Naive thymus-derived CD4-positive, alpha-beta T cell (primary cell): ENCODE data around the gene SLC45A3. TPM values are rescaled to one million over a fixed set of nuclear protein-coding genes. Genes with fewer than 3 reads are reported as not detected.
A peak's percentile ranks its signal among the peaks of the same experiment; 100 is the strongest.

ENCODE experiments used
- ATAC-seq: fragments of 150-1000 bp; cut with Tn5 transposase; 2 replicates; pipeline ENCODE4 v1.10.0; 2021; ENCODE audit warnings: mild to moderate bottlenecking, moderate library complexity
- CTCF ChIA-PET: fragments of 350-600 bp; sonication (Branson Sonifier 250); formaldehyde crosslinking; loops from one replicate; lab custom pipeline; 2021; ENCODE audit warnings: antibody characterized with exemption; lab: Charles Lee
- POLR2A ChIA-PET: fragments of 350-600 bp; sonication (Branson Sonifier 250); formaldehyde crosslinking; loops from one replicate; lab custom pipeline; 2021; ENCODE audit warnings: antibody characterized with exemption, inconsistent platforms; lab: Charles Lee
- DNase-seq, 9 donors: peaks; one replicate each; pipeline versions ENCODE4 v3.0.0 to v3.0.0-alpha.2; 2020 to 2022; ENCODE audit warnings: mixed read lengths in 1 of 9
- H3K27ac ChIP-seq: one replicate; pipeline ENCODE4 v1.7.0; 2013; ENCODE audit warnings: mild to moderate bottlenecking, low read depth, low read length, moderate library complexity
- H3K27me3 ChIP-seq, 2 donors: one replicate each; pipeline ENCODE4 v1.7.0; 2013; ENCODE audit warnings: low read length in 2 of 2, mild to moderate bottlenecking in 2 of 2, moderate library complexity in 2 of 2; ENCODE audit not compliant: control insufficient read depth in 2 of 2, insufficient read depth in 2 of 2
- H3K36me3 ChIP-seq, 3 experiments: 1 replicate in 2 of 3; 2 replicates in 1 of 3; pipeline ENCODE4 v1.7.0; 2013; ENCODE audit warnings: low read length in 3 of 3, mild to moderate bottlenecking in 3 of 3, moderate library complexity in 1 of 3; ENCODE audit not compliant: insufficient read depth in 3 of 3, control insufficient read depth in 2 of 3
- H3K4me1 ChIP-seq, 2 donors: one replicate each; pipeline ENCODE4 v1.7.0; 2013; ENCODE audit warnings: low read length in 2 of 2, mild to moderate bottlenecking in 2 of 2, moderate library complexity in 1 of 2; ENCODE audit not compliant: control insufficient read depth in 2 of 2, insufficient read depth in 2 of 2
- H3K4me3 ChIP-seq: 2 replicates; pipeline ENCODE4 v1.7.0; 2013; ENCODE audit warnings: mild to moderate bottlenecking, low read length
- H3K9me3 ChIP-seq, 3 experiments: 1 replicate in 2 of 3; 2 replicates in 1 of 3; pipeline ENCODE4 v1.7.0; 2013; ENCODE audit warnings: low read length in 3 of 3; ENCODE audit not compliant: control insufficient read depth in 2 of 3
- H3K27ac Mint-ChIP-seq, 9 donors: one replicate each; pipeline ENCODE4 v1.8.0; 2020 to 2022; ENCODE audit warnings: mixed read lengths in 9 of 9, mild to moderate bottlenecking in 8 of 9, moderate library complexity in 5 of 9, inconsistent platforms in 2 of 9
- H3K27me3 Mint-ChIP-seq, 5 donors: one replicate each; pipeline ENCODE4 v1.8.0; 2021 to 2022; ENCODE audit warnings: mixed read lengths in 5 of 5, mild to moderate bottlenecking in 1 of 5
- H3K36me3 Mint-ChIP-seq, 5 donors: one replicate each; pipeline ENCODE4 v1.8.0; 2020 to 2022; ENCODE audit warnings: mixed read lengths in 5 of 5, mild to moderate bottlenecking in 3 of 5, inconsistent platforms in 1 of 5
- H3K4me1 Mint-ChIP-seq, 7 donors: one replicate each; pipeline ENCODE4 v1.8.0; 2020 to 2022; ENCODE audit warnings: mixed read lengths in 7 of 7, mild to moderate bottlenecking in 3 of 7, inconsistent platforms in 1 of 7
- H3K4me3 Mint-ChIP-seq, 10 donors: one replicate each; pipeline ENCODE4 v1.8.0; 2020 to 2022; ENCODE audit warnings: mild to moderate bottlenecking in 10 of 10, mixed read lengths in 10 of 10, moderate library complexity in 6 of 10, inconsistent platforms in 2 of 10
- H3K9me3 Mint-ChIP-seq, 11 donors: one replicate each; pipeline ENCODE4 v1.8.0; 2020 to 2022; ENCODE audit warnings: mixed read lengths in 11 of 11, mild to moderate bottlenecking in 4 of 11, inconsistent platforms in 1 of 11, moderate library complexity in 1 of 11
- intact Hi-C, 2 donors: fragments of 100-400 bp; cut with micrococcal nuclease; formaldehyde crosslinking; loops; one replicate each; pipeline ENCODE4 v1.15.1; 2023
- polyA plus RNA-seq, 2 donors: library from polyadenylated mRNA; unstranded; fragments of 300-500 nt; fragmentation: Illumina TruSeq; gene quantifications; one replicate each; pipeline ENCODE4 v1.2.3, GENCODE V29; 2021
- total RNA-seq, 6 experiments: library from RNA in 5 of 6; stranded (reverse) in 5 of 6; gene quantifications; 1 replicate in 5 of 6; 2 replicates in 1 of 6; pipeline ENCODE4 v1.2.3 and lab custom pipeline; 2021 to 2026

SLC45A3 gene
- total and polyA plus RNA-seq, 7 experiments from 2014 or later, result 0.10 to 8.7 (median 0.54) TPM; not detected in 2

DNA sequence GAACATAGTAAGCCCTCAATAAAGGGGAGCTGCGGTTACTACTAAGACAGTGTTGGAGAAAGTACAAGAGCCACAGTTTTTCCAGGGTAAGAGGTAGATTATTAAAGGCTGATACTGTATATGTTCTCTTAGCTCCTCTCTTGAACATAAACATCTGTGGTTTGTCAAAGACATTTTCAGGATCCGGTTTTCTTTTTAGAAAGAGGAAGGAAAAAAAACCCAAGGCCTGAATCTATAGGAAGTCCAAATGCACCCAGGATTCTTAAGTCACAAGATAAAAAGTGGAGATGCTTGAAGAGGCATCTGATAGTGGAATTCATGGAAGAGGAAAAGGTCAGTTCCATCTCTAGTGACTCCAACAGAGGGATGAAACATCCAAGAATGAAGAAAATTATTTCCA, 24.6 kb upstream of the SLC45A3 start:
- Histone ChIP-seq H3K36me3 (peaks cover 0 to 9% (median 0%) of the 10 kb centered on the region in 3 experiments), H3K4me3 (no peak overlapping the region), H3K4me1 (no peaks in the 10 kb centered on the region), H3K9me3 (no peaks in the 10 kb centered on the region), H3K27me3 (no peaks in the 10 kb centered on the region), H3K27ac (no peak overlapping the region)
- POLR2A ChIA-PET, result no interaction called here
- Mint-ChIP-seq H3K36me3 (peaks cover 0 to 20% (median 11%) of the 10 kb centered on the region in 5 donors), H3K4me3 (no peak overlapping the region), H3K4me1 (peaks cover 0 to 28% (median 15%) of the 10 kb centered on the region in 7 donors), H3K27me3 (no peaks in the 10 kb centered on the region), H3K27ac (peak overlapping the region in 1 of 9 donors; percentile 72), H3K9me3 (no peaks in the 10 kb centered on the region)
- DNase-seq, result no peak
- CTCF ChIA-PET, result no interaction called here
- intact Hi-C loops, result no loop called here
- no peak for ATAC-seq

DNA sequence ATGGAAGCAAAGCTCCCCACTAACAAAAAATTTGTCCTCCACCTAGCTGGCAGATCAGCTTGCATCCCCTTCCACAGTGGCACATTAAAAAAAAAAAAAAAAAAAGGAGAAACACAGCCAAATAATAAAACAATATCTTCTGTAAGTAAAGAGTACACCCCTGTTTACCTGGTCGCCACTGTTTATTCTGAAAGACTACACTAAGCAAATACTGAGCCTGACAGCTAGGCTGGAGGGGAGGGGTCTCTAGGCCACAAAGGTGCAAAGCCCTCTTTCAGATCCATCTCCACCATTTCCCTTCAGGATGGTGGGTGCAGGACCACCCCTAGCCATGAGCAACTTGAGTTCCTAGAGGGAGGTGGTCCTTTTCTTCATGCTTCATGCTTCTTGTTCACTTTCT, 22.8 kb upstream of the SLC45A3 start:
- H3K4me3 Mint-ChIP-seq, result no peak overlapping the region
- H3K36me3 ChIP-seq, result no peaks in the 10 kb centered on the region
- peaks cover 0 to 20% (median 10%) of the 10 kb centered on the region in 5 donors for H3K36me3 Mint-ChIP-seq
- ChIA-PET POLR2A (interaction anchor here (0.6 kb wide), 2 partner anchors 64 to 1304 kb away, joined by 3 to 5 read pairs; no protein-coding TSS in a partner anchor), CTCF (interaction anchor here (0.9 to 1.2 kb wide), 2 partner anchors 9 to 26 kb away, joined by 3 read pairs; no protein-coding TSS in a partner anchor)
- no peaks in the 10 kb centered on the region for H3K9me3 Mint-ChIP-seq
- H3K27ac ChIP-seq, result no peak overlapping the region
- DNase-seq, result no peak
- H3K27ac Mint-ChIP-seq, result peak overlapping the region in 4 of 9 donors; percentile 5 to 64 (median 34)
- H3K27me3 ChIP-seq, result no peaks in the 10 kb centered on the region
- intact Hi-C loops, result no loop called here
- H3K9me3 ChIP-seq, result no peaks in the 10 kb centered on the region
- no peaks in the 10 kb centered on the region for H3K27me3 Mint-ChIP-seq
- ATAC-seq, result no peak
- peaks cover 0 to 28% (median 13%) of the 10 kb centered on the region in 7 donors for H3K4me1 Mint-ChIP-seq
- H3K4me3 ChIP-seq, result no peak overlapping the region
- H3K4me1 ChIP-seq, result no peaks in the 10 kb centered on the region

DNA sequence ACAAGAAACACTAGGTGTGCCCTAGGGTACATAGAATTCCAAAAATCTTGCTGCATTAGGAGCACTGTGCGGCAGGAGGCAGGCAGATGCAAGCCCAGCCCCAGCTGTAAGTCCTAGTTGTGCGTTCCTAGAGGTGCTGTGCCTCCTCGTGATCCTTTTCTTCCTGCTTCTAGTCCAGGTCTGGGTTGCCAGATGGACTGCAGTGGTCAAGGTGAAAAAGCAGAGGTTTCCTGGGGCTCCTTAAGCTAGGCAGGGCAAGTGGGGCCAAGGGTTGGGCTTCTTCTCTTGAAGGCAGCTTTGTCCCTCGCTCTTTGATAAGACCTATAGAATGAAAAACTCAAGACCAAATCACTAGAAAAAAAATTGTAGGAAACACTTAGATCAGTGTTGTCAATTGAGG, 21.6 kb upstream of the SLC45A3 start:
- ChIA-PET POLR2A (no interaction called here), CTCF (interaction anchor here (1.1 kb wide), 1 partner anchor 44 kb away, joined by 4 read pairs; no protein-coding TSS in a partner anchor)
- DNase-seq, result no peak
- Histone ChIP-seq H3K4me3 (no peak overlapping the region), H3K4me1 (no peaks in the 10 kb centered on the region), H3K27me3 (no peaks in the 10 kb centered on the region), H3K9me3 (no peaks in the 10 kb centered on the region), H3K36me3 (no peaks in the 10 kb centered on the region), H3K27ac (no peak overlapping the region)
- peaks cover 0 to 21% (median 12%) of the 10 kb centered on the region in 7 donors for H3K4me1 Mint-ChIP-seq
- no peak for ATAC-seq
- H3K27me3 Mint-ChIP-seq, result peaks cover 2 to 10% (median 5%) of the 10 kb centered on the region in 5 donors
- peak overlapping the region in 1 of 9 donors; percentile 5 for H3K27ac Mint-ChIP-seq
- intact Hi-C loops, result no loop called here
- H3K9me3 Mint-ChIP-seq, result no peaks in the 10 kb centered on the region
- no peak overlapping the region for H3K4me3 Mint-ChIP-seq
- H3K36me3 Mint-ChIP-seq, result peaks cover 0 to 18% (median 10%) of the 10 kb centered on the region in 5 donors

DNA sequence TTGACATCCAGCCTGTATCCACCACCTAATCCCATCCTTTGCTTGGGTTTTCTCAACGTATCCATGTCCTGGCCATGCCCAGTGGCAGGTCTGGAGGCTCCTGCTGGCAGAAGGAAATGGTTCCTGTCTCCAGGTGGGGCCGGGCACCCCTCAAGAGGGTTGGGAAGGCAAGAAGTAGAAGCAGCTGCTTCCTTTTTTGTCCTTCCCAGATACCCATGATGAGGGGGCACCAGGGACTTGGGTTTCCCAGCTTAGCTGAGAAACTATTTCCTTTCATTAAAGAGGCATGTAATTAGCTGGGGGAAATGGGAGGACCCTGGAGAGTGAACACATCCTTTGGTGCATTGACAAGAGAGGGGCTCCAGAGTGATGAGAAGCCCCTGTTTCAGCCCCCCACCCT, 21.1 kb upstream of the SLC45A3 start:
- intact Hi-C loops, result no loop called here
- Mint-ChIP-seq H3K27ac (no peak overlapping the region), H3K4me1 (peaks cover 0 to 16% (median 8%) of the 10 kb centered on the region in 7 donors), H3K36me3 (peaks cover 0 to 15% (median 5%) of the 10 kb centered on the region in 5 donors), H3K4me3 (no peak overlapping the region), H3K9me3 (no peaks in the 10 kb centered on the region), H3K27me3 (peaks cover 4 to 15% (median 9%) of the 10 kb centered on the region in 5 donors)
- ATAC-seq (no peak), DNase-seq (no peak)
- Histone ChIP-seq H3K27me3 (no peaks in the 10 kb centered on the region), H3K4me3 (no peak overlapping the region), H3K27ac (no peak overlapping the region), H3K9me3 (no peaks in the 10 kb centered on the region), H3K36me3 (no peaks in the 10 kb centered on the region), H3K4me1 (no peaks in the 10 kb centered on the region)
- POLR2A ChIA-PET, result no interaction called here
- CTCF ChIA-PET, result interaction anchor here (1.1 kb wide), 1 partner anchor 43 kb away, joined by 4 read pairs; no protein-coding TSS in a partner anchor

DNA sequence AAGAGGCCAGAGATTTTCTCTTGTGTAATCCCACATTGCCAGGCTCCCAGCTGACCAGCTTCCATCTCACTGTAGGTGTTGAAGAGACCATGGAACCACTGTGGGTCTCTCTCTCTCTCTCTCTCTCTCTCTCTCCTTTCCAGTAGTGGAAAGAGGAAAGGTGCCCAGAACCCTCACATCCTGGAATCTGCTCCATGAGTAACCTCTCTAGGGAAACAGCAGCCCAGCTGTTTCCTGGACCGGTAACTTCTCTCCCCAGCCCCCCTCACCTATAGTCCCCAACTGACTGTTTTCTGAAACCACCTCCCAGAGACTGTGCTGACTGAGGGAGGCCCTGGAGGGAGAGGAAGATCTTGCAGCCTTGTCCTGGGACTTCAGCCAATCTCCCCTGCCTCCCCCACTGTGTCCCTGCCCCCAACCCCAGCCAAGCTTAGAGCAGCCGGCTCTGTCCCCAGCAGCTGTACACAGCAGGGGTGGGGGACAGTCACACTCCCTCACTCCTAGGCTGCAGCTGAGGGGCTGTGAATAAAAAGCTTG, 20.6 kb upstream of the SLC45A3 start:
- Mint-ChIP-seq H3K4me3 (no peak overlapping the region), H3K4me1 (peaks cover 0 to 16% (median 8%) of the 10 kb centered on the region in 7 donors), H3K27ac (peak overlapping the region in 1 of 9 donors; percentile 32), H3K36me3 (peaks cover 0 to 15% (median 5%) of the 10 kb centered on the region in 5 donors), H3K27me3 (peaks cover 4 to 19% (median 12%) of the 10 kb centered on the region in 5 donors), H3K9me3 (no peaks in the 10 kb centered on the region)
- ATAC-seq (no peak), DNase-seq (no peak)
- H3K4me3 ChIP-seq, result no peak overlapping the region
- no peak overlapping the region for H3K27ac ChIP-seq
- intact Hi-C loops, result no loop called here
- H3K4me1 ChIP-seq, result no peaks in the 10 kb centered on the region
- ChIA-PET CTCF (no interaction called here), POLR2A (no interaction called here)
- H3K27me3 ChIP-seq, result no peaks in the 10 kb centered on the region
- no peaks in the 10 kb centered on the region for H3K36me3 ChIP-seq
- no peaks in the 10 kb centered on the region for H3K9me3 ChIP-seq

DNA sequence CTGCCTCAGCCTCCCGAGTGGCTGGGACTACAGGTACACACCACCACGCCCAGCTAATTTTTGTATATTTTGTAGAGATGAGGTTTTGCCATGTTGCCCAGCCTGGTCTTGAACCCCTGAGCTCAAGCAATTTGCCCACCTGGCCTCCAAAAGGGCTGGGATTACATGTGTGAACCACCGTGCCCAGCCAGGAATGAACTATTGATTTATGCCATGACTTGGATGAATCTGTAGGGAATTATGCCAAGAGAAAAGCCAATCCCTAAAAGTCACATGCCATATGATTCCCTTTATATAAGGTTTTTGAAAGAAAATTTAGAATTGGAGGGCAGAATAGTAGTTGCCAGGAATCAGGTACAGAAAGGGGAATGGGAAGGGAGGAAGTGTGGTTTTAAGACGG, 19.1 kb upstream of the SLC45A3 start:
- intact Hi-C loops, result no loop called here
- DNase-seq (no peak), ATAC-seq (no peak)
- Mint-ChIP-seq H3K36me3 (peaks cover 0 to 10% (median 3%) of the 10 kb centered on the region in 5 donors), H3K9me3 (no peaks in the 10 kb centered on the region), H3K4me3 (no peak overlapping the region), H3K4me1 (peaks cover 0 to 10% (median 0%) of the 10 kb centered on the region in 7 donors), H3K27ac (peak overlapping the region in 1 of 9 donors; percentile 43), H3K27me3 (peaks cover 4 to 19% (median 17%) of the 10 kb centered on the region in 5 donors)
- H3K9me3 ChIP-seq, result no peaks in the 10 kb centered on the region
- CTCF ChIA-PET, result interaction anchor here (1.4 kb wide), 1 partner anchor 12 kb away, joined by 5 read pairs; no protein-coding TSS in a partner anchor
- H3K27me3 ChIP-seq, result no peaks in the 10 kb centered on the region
- no peaks in the 10 kb centered on the region for H3K4me1 ChIP-seq
- no peaks in the 10 kb centered on the region for H3K36me3 ChIP-seq
- H3K27ac ChIP-seq, result no peak overlapping the region
- POLR2A ChIA-PET, result interaction anchor here (1.0 kb wide), 1 partner anchor 12 kb away, joined by 3 read pairs; no protein-coding TSS in a partner anchor
- no peak overlapping the region for H3K4me3 ChIP-seq
